Effector memory CD4-positive, alpha-beta T cell (primary cell): Measurements from ENCODE around the gene EFL1.
A peak's percentile ranks its signal among the peaks of the same experiment; 100 is the strongest.
"Not testable (repeated sequence)": the region's sequence is repeated elsewhere in the genome, so short reads cannot be mapped to it uniquely, and the experiment has no call there.

Experiments used
- DNase-seq, 3 donors: peaks; one replicate each; pipeline ENCODE4 v3.0.0-alpha.2; 2020
- H3K27ac ChIP-seq: 2 replicates; pipeline ENCODE4 v1.7.0; 2013; ENCODE audit warnings: mild to moderate bottlenecking, low read length, moderate library complexity; ENCODE audit not compliant: insufficient read depth, poor library complexity, severe bottlenecking
- H3K27me3 ChIP-seq: replicated peaks from 2 replicates; pipeline ENCODE4 v1.7.0; 2013; ENCODE audit warnings: mild to moderate bottlenecking, low read length; ENCODE audit not compliant: insufficient read depth, control insufficient read depth, poor library complexity, severe bottlenecking
- H3K36me3 ChIP-seq: 2 replicates; pipeline ENCODE4 v1.7.0; 2013; ENCODE audit warnings: mild to moderate bottlenecking, low read length, moderate library complexity; ENCODE audit not compliant: control insufficient read depth, insufficient read depth
- H3K4me1 ChIP-seq: 2 replicates; pipeline ENCODE4 v1.7.0; 2013; ENCODE audit warnings: low read length, mild to moderate bottlenecking; ENCODE audit not compliant: control insufficient read depth, insufficient read depth, poor library complexity, severe bottlenecking
- H3K4me3 ChIP-seq: 2 replicates; pipeline ENCODE4 v1.7.0; 2013; ENCODE audit warnings: low read length, low read depth, mild to moderate bottlenecking; ENCODE audit not compliant: insufficient read depth, poor library complexity, severe bottlenecking
- H3K9me3 ChIP-seq: 2 replicates; pipeline ENCODE4 v1.7.0; 2013; ENCODE audit warnings: mild to moderate bottlenecking, low read length, moderate library complexity; ENCODE audit not compliant: control insufficient read depth

The EFL1 gene

DNA sequence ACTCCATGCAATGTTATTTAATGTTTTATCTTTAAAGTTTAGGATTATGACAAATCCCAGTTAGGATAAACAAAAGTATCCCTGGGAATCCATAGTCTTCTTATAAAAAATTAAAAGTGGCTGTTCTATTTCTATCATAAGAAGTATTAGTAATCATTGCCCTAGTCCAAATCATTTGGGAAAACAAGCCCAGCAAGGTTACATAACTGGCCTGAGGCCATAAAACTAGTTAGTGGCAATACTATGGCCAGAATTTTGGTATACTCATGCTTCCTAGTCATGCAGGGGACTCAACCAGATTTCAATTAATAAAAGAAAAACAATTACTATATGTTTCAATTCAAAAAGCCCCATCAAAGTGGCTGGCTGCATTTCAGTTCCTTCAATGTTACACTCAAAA is 50.3 kb downstream of the EFL1 start:
- not testable (repeated sequence) for DNase-seq, H3K4me1 ChIP-seq, H3K4me3 ChIP-seq, H3K27ac ChIP-seq, H3K9me3 ChIP-seq, H3K36me3 ChIP-seq, H3K27me3 ChIP-seq

- H3K9me3 ChIP-seq, H3K4me3 ChIP-seq, H3K27ac ChIP-seq, H3K4me1 ChIP-seq, H3K27me3 ChIP-seq, DNase-seq, H3K36me3 ChIP-seq: not testable (repeated sequence)
These were observed 52.4 kb downstream of the EFL1 start for GRCh38 chr15:82210066-82210597.

DNA sequence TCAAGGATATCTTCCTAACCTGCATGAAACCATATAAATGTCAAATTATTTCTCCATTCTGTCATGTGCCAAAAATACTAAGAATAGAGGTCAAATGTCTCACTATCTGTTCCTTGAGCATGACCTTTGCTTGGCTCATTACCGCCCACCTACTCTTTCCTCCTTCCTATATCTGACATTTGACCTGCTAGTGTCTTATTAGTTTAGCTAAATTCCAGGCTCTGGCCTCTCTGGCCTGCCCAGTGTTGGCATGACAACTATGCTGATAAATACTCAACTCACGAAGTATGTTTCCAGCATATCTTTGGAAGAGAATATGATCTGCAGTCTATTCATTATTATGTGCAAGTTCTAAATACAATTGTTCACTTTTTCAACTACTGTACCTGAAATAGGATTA is 58.0 kb downstream of the EFL1 start:
- not testable (repeated sequence) for H3K9me3 ChIP-seq, H3K4me1 ChIP-seq, H3K4me3 ChIP-seq, DNase-seq, H3K27me3 ChIP-seq, H3K27ac ChIP-seq, H3K36me3 ChIP-seq

DNA sequence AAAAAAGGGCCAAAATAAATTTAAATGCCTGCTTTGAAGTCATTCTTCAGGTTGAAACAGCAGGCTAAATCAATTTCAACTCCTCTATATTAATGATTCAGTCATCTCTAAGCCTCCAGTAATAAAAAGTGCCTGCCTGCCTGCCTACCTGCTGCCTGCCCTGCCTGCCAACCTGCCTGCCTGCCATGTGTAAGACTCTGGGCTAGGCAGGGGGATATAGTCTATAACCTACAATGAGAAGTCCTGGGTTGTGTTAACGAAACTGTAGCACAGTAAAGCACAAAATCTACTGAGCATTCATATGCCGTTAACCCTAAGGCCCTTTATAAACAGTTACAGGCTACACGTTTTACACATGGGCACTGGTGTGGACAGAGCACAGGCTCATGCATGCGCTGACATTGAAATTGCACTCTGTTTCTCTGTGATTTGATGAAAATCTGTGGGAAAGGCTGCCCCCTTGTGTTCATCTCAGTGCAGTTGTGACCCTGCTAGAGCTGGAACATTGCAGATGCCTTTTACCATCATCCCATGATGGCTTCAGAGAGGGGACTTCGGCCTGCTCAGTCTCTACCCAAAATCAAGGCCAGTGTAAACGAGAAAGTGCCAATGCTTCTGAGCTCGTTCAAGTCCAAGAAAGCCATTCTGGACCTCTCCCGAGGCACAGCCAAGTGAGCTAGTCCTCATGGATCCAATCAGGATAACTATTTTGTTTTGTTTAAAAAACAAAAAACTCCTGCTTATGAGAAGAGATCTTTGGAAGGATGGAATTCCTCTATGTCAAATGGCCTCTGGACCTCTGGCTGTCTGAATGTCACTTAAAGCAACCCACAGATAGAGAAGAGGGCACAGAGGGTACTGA is 64.6 kb downstream of the EFL1 start:
- Histone ChIP-seq H3K27ac (no peak overlapping the region), H3K4me3 (no peak overlapping the region), H3K9me3 (no peaks in the 10 kb centered on the region), H3K36me3 (no peaks in the 10 kb centered on the region), H3K4me1 (no peaks in the 10 kb centered on the region), H3K27me3 (no peaks in the 10 kb centered on the region)
- DNase-seq: peak in 2 of 3 donors; percentile 13 to 22

DNA sequence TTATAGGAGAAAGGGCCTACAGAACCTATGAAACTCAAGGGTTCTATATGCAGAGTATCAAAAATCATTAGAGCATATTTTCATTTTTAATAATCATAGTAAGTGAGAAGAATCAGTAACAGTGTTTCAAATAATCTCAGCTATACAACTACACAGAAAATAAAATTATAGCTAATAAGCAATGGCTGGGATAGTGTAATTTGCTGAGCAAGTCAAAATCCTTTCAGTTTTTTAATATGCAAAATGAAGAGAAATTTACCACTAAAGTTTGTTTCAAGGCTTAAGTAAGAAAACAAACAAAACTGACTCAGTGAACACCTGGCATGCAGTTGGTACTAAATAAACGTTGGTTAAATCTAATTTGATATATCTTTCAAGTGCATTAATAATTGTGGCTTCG is 66.2 kb downstream of the EFL1 start:
- Histone ChIP-seq H3K4me3 (no peak overlapping the region), H3K4me1 (no peaks in the 10 kb centered on the region), H3K27ac (no peak overlapping the region), H3K36me3 (no peaks in the 10 kb centered on the region), H3K9me3 (no peaks in the 10 kb centered on the region), H3K27me3 (no peaks in the 10 kb centered on the region)
- no peak for DNase-seq

GRCh38 chr15:82195818-82196217 is 66.7 kb downstream of the EFL1 start:
- not testable (repeated sequence) for H3K27ac ChIP-seq, H3K4me1 ChIP-seq, H3K27me3 ChIP-seq, H3K4me3 ChIP-seq, DNase-seq, H3K9me3 ChIP-seq, H3K36me3 ChIP-seq

- DNase-seq, H3K27me3 ChIP-seq, H3K9me3 ChIP-seq, H3K36me3 ChIP-seq, H3K4me3 ChIP-seq, H3K27ac ChIP-seq, H3K4me1 ChIP-seq: not testable (repeated sequence)
These were observed 68.0 kb downstream of the EFL1 start for GRCh38 chr15:82194488-82194887.

DNA sequence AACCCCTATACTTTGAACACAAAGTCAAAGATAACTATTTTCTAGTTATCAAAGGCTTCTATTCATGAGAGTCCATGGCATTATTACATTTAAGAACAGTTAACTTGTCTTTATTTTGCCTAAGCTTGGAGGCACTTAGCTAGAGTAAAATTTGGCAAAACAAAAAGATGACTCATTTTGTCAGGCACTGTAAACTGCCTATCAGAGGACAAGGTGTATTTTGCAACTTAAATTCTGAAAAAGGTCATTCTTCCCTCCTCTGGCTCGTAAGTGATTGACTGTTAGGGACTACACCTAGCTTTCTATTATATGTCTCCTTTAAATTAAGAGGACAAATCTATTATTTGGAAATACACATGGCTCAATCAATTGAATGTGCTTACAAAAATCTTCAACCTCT is 69.1 kb downstream of the EFL1 start:
- H3K4me3 ChIP-seq, H3K4me1 ChIP-seq, H3K9me3 ChIP-seq, H3K36me3 ChIP-seq, H3K27ac ChIP-seq, H3K27me3 ChIP-seq, DNase-seq: not testable (repeated sequence)

DNA sequence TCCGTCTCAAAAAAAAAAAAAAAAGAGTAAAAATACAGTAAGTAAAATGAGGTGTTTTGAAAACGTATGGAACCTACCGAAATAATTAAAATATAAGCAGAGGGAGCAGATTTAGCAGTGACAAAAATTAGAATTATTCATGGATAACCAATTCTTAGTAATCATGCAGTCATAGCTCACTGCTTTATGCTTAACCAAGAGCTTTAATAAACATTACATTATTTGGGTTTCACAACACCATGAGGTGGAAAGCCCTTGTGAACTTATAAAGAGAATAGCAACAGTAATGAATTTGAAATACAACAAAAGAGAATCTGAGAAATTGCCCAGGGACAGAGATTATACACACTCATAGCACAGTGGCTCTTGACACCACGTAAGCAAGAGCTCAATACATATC is 70.1 kb downstream of the EFL1 start:
- not testable (repeated sequence) for H3K4me3 ChIP-seq, H3K4me1 ChIP-seq, H3K27ac ChIP-seq, H3K9me3 ChIP-seq, DNase-seq, H3K27me3 ChIP-seq, H3K36me3 ChIP-seq

- Histone ChIP-seq H3K9me3 (no peaks in the 10 kb centered on the region), H3K27me3 (no peaks in the 10 kb centered on the region), H3K27ac (no peak overlapping the region), H3K4me3 (no peak overlapping the region), H3K4me1 (no peaks in the 10 kb centered on the region), H3K36me3 (peaks cover 4% of the 10 kb centered on the region)
- no peak for DNase-seq
These were observed 75.7 kb downstream of the EFL1 start for GRCh38 chr15:82186719-82187406.
